ENCODE measurements around the gene MND1. TPM values are rescaled to one million over a fixed set of nuclear protein-coding genes. Genes with fewer than 3 reads are reported as not detected.

The MND1 gene
- total RNA-seq, 2 experiments from 2014 or later = 32.0 to 36.1 TPM

GRCh38 chr4:153428941-153429475, 84.5 kb downstream of the MND1 start:
- POLR2A ChIA-PET = interaction anchor here (1.1 kb wide), 1 partner anchor 113 kb away, joined by 3 read pairs; no protein-coding TSS in a partner anchor
- Mint-ChIP-seq H3K4me3 (no peak overlapping the region), H3K27ac (no peak overlapping the region), H3K36me3 (no peaks in the 10 kb centered on the region), H3K9me3 (no peaks in the 10 kb centered on the region), H3K27me3 (no peaks in the 10 kb centered on the region), H3K4me1 (ENCODE audit: low read depth) (peaks cover 60% of the 10 kb centered on the region)
- DNase-seq = no peak
- CTCF ChIA-PET = interaction anchor here (0.8 to 3.1 kb wide), 3 partner anchors 90 to 145 kb away, joined by 3 to 15 read pairs (median 4); no protein-coding TSS in a partner anchor
- intact Hi-C loops (cut with micrococcal nuclease) = no loop called here

- Mint-ChIP-seq H3K27ac (peak overlapping the region; percentile 74), H3K9me3 (no peaks in the 10 kb centered on the region), H3K36me3 (no peaks in the 10 kb centered on the region), H3K4me1 (ENCODE audit: low read depth) (peaks cover 52% of the 10 kb centered on the region), H3K4me3 (peak overlapping the region; percentile 77), H3K27me3 (no peaks in the 10 kb centered on the region)
- POLR2A ChIA-PET = interaction anchor here (0.9 to 1.3 kb wide), 2 partner anchors 33 to 37 kb away, joined by 3 to 11 read pairs; no protein-coding TSS in a partner anchor
- DNase-seq = peak; percentile 88
- CTCF ChIA-PET = interaction anchor here (0.6 to 2.4 kb wide), 39 partner anchors 9 to 310 kb away, joined by 3 to 33 read pairs (median 4); partner anchors contain the start of genes MND1 and TMEM131L
- intact Hi-C loops (cut with micrococcal nuclease) = loop anchor here (1.0 to 5.0 kb wide), 8 partner anchors 33 to 291 kb away; partner anchors contain the start of gene TMEM131L
Observed at GRCh38 chr4:153432965-153433753, 88.7 kb downstream of the MND1 start.

GRCh38 chr4:153433754-153434105, 89.2 kb downstream of the MND1 start:
- peaks cover 53% of the 10 kb centered on the region for H3K4me1 Mint-ChIP-seq (ENCODE audit: low read depth)
- CTCF ChIA-PET = interaction anchor here (0.9 to 2.4 kb wide), 17 partner anchors 10 to 215 kb away, joined by 3 to 33 read pairs (median 6); partner anchors contain the start of genes MND1 and TMEM131L
- H3K4me3 Mint-ChIP-seq = peak overlapping the region; percentile 77
- POLR2A ChIA-PET = interaction anchor here (0.9 to 1.3 kb wide), 2 partner anchors 32 to 37 kb away, joined by 3 to 11 read pairs; no protein-coding TSS in a partner anchor
- H3K27ac Mint-ChIP-seq = peak overlapping the region; percentile 74
- intact Hi-C loops (cut with micrococcal nuclease) = loop anchor here (1.0 to 5.0 kb wide), 8 partner anchors 33 to 291 kb away; partner anchors contain the start of gene TMEM131L
- H3K36me3 Mint-ChIP-seq = no peaks in the 10 kb centered on the region
- DNase-seq = no peak
- no peaks in the 10 kb centered on the region for H3K9me3 Mint-ChIP-seq
- H3K27me3 Mint-ChIP-seq = no peaks in the 10 kb centered on the region

GRCh38 chr4:153434190-153434589, 89.7 kb downstream of the MND1 start:
- ChIA-PET POLR2A (interaction anchor here (0.7 kb wide), 1 partner anchor 32 kb away, joined by 3 read pairs; the partner anchor contains the start of gene TMEM131L), CTCF (interaction anchor here (0.9 to 2.4 kb wide), 5 partner anchors 10 to 209 kb away, joined by 3 to 33 read pairs (median 4); no protein-coding TSS in a partner anchor)
- Mint-ChIP-seq H3K4me1 (ENCODE audit: low read depth) (peaks cover 53% of the 10 kb centered on the region), H3K27me3 (no peaks in the 10 kb centered on the region), H3K4me3 (peak overlapping the region; percentile 77), H3K27ac (peak overlapping the region; percentile 1), H3K9me3 (no peaks in the 10 kb centered on the region), H3K36me3 (no peaks in the 10 kb centered on the region)
- intact Hi-C loops (cut with micrococcal nuclease) = loop anchor here (5.0 kb wide), 1 partner anchor 292 kb away; no protein-coding TSS in a partner anchor
- DNase-seq = no peak

- no peaks in the 10 kb centered on the region for H3K9me3 Mint-ChIP-seq
- H3K27me3 Mint-ChIP-seq = no peaks in the 10 kb centered on the region
- POLR2A ChIA-PET = interaction anchor here (0.6 kb wide), 1 partner anchor 190 kb away, joined by 3 read pairs; no protein-coding TSS in a partner anchor
- intact Hi-C loops (cut with micrococcal nuclease) = no loop called here
- peak overlapping the region; percentile 70 for H3K27ac Mint-ChIP-seq
- DNase-seq = peak; percentile 38
- H3K36me3 Mint-ChIP-seq = no peaks in the 10 kb centered on the region
- H3K4me1 Mint-ChIP-seq (ENCODE audit: low read depth) = peaks cover 28% of the 10 kb centered on the region
- H3K4me3 Mint-ChIP-seq = peak overlapping the region; percentile 73
- CTCF ChIA-PET = interaction anchor here (0.6 kb wide), 1 partner anchor 345 kb away, joined by 3 read pairs; no protein-coding TSS in a partner anchor
Observed at GRCh38 chr4:153438916-153439756, 94.6 kb downstream of the MND1 start.

- ChIA-PET CTCF (no interaction called here), POLR2A (no interaction called here)
- H3K4me1 Mint-ChIP-seq (ENCODE audit: low read depth) = peaks cover 23% of the 10 kb centered on the region
- no peaks in the 10 kb centered on the region for H3K36me3 Mint-ChIP-seq
- intact Hi-C loops (cut with micrococcal nuclease) = no loop called here
- no peak overlapping the region for H3K27ac Mint-ChIP-seq
- H3K4me3 Mint-ChIP-seq = no peak overlapping the region
- H3K27me3 Mint-ChIP-seq = no peaks in the 10 kb centered on the region
- H3K9me3 Mint-ChIP-seq = no peaks in the 10 kb centered on the region
- DNase-seq = no peak
Observed at GRCh38 chr4:153439831-153440230, 95.3 kb downstream of the MND1 start.

- Mint-ChIP-seq H3K9me3 (no peaks in the 10 kb centered on the region), H3K27ac (no peak overlapping the region), H3K27me3 (no peaks in the 10 kb centered on the region), H3K4me3 (no peak overlapping the region), H3K36me3 (no peaks in the 10 kb centered on the region), H3K4me1 (ENCODE audit: low read depth) (peaks cover 23% of the 10 kb centered on the region)
- POLR2A ChIA-PET = no interaction called here
- no peak for DNase-seq
- intact Hi-C loops (cut with micrococcal nuclease) = no loop called here
- CTCF ChIA-PET = no interaction called here
Observed at GRCh38 chr4:153440475-153440874, 96.0 kb downstream of the MND1 start.

GRCh38 chr4:153447175-153447905, 102.9 kb downstream of the MND1 start:
- H3K36me3 Mint-ChIP-seq = no peaks in the 10 kb centered on the region
- CTCF ChIA-PET = interaction anchor here (0.8 to 2.5 kb wide), 3 partner anchors 14 to 19 kb away, joined by 3 to 8 read pairs (median 6); partner anchors contain the start of gene TMEM131L
- POLR2A ChIA-PET = interaction anchor here (0.6 kb wide), 1 partner anchor 126 kb away, joined by 6 read pairs; no protein-coding TSS in a partner anchor
- intact Hi-C loops (cut with micrococcal nuclease) = no loop called here
- DNase-seq = no peak
- peaks cover 15% of the 10 kb centered on the region for H3K4me1 Mint-ChIP-seq (ENCODE audit: low read depth)
- H3K9me3 Mint-ChIP-seq = no peaks in the 10 kb centered on the region
- no peaks in the 10 kb centered on the region for H3K27me3 Mint-ChIP-seq
- no peak overlapping the region for H3K4me3 Mint-ChIP-seq
- no peak overlapping the region for H3K27ac Mint-ChIP-seq

GRCh38 chr4:153448003-153448731, 103.7 kb downstream of the MND1 start:
- peaks cover 14% of the 10 kb centered on the region for H3K4me1 Mint-ChIP-seq (ENCODE audit: low read depth)
- no peak overlapping the region for H3K4me3 Mint-ChIP-seq
- H3K27me3 Mint-ChIP-seq = no peaks in the 10 kb centered on the region
- intact Hi-C loops (cut with micrococcal nuclease) = no loop called here
- H3K36me3 Mint-ChIP-seq = no peaks in the 10 kb centered on the region
- POLR2A ChIA-PET = interaction anchor here (1.4 kb wide), 1 partner anchor 19 kb away, joined by 3 read pairs; no protein-coding TSS in a partner anchor
- peak overlapping the region; percentile 6 for H3K27ac Mint-ChIP-seq
- H3K9me3 Mint-ChIP-seq = no peaks in the 10 kb centered on the region
- no peak for DNase-seq
- CTCF ChIA-PET = interaction anchor here (0.7 to 2.5 kb wide), 3 partner anchors 15 to 622 kb away, joined by 3 to 8 read pairs (median 6); partner anchors contain the start of gene TMEM131L

GRCh38 chr4:153449338-153449737, 104.8 kb downstream of the MND1 start:
- intact Hi-C loops (cut with micrococcal nuclease) = no loop called here
- Mint-ChIP-seq H3K27me3 (no peaks in the 10 kb centered on the region), H3K9me3 (no peaks in the 10 kb centered on the region), H3K4me1 (ENCODE audit: low read depth) (peaks cover 12% of the 10 kb centered on the region), H3K36me3 (no peaks in the 10 kb centered on the region), H3K27ac (peak overlapping the region; percentile 23), H3K4me3 (no peak overlapping the region)
- POLR2A ChIA-PET = interaction anchor here (1.4 kb wide), 1 partner anchor 18 kb away, joined by 3 read pairs; no protein-coding TSS in a partner anchor
- DNase-seq = no peak
- CTCF ChIA-PET = interaction anchor here (2.5 kb wide), 1 partner anchor 16 kb away, joined by 8 read pairs; no protein-coding TSS in a partner anchor
